DMS79 treated with DMSO at 0.1 percent for 48 hours (cell line): ENCODE measurements around the gene FIS1.
"Not testable (repeated sequence)": the region's sequence is repeated elsewhere in the genome, so short reads cannot be mapped to it uniquely, and the experiment has no call there.

Source experiments
- DNase-seq: peaks from one replicate; lab custom pipeline; 2025; lab: John Stamatoyannopoulos, UW

The FIS1 gene

GRCh38 chr7:101244375-101245146 lies at the start of gene FIS1:
Gene FIS1 (minus strand): TSS chr7:101245081. CDS start chr7:101245004, 77 bp downstream.
- peak; percentile 93 for DNase-seq

GRCh38 chr7:101294039-101294831 lies 49.4 kb upstream of the FIS1 start:
- DNase-seq: no peak

- DNase-seq: not testable (repeated sequence)
These were observed 48.5 kb upstream of the FIS1 start for GRCh38 chr7:101293069-101294021.

GRCh38 chr7:101292566-101292965 lies 47.7 kb upstream of the FIS1 start:
- DNase-seq: not testable (repeated sequence)

- DNase-seq: peak; percentile 36
These were observed 45.5 kb upstream of the FIS1 start for GRCh38 chr7:101290186-101291037.

GRCh38 chr7:101289687-101290086 lies 44.8 kb upstream of the FIS1 start:
- not testable (repeated sequence) for DNase-seq

- no peak for DNase-seq
These were observed 43.6 kb upstream of the FIS1 start for GRCh38 chr7:101288439-101288838.

GRCh38 chr7:101287032-101287431 lies 42.2 kb upstream of the FIS1 start:
- DNase-seq: no peak

GRCh38 chr7:101285880-101286279 lies 41.0 kb upstream of the FIS1 start:
- DNase-seq: not testable (repeated sequence)

GRCh38 chr7:101285171-101285570 lies 40.3 kb upstream of the FIS1 start:
- DNase-seq: no peak

- not testable (repeated sequence) for DNase-seq
These were observed 36.0 kb upstream of the FIS1 start for GRCh38 chr7:101280912-101281311.

GRCh38 chr7:101278461-101279292 lies 33.8 kb upstream of the FIS1 start:
- DNase-seq: no peak

GRCh38 chr7:101277155-101277554 lies 32.3 kb upstream of the FIS1 start:
- DNase-seq: no peak

- DNase-seq: no peak
These were observed 28.3 kb upstream of the FIS1 start for GRCh38 chr7:101273206-101273605.

GRCh38 chr7:101271021-101271420 lies 26.1 kb upstream of the FIS1 start:
- DNase-seq: no peak

- DNase-seq: no peak
These were observed 24.8 kb upstream of the FIS1 start for GRCh38 chr7:101269664-101270063.

GRCh38 chr7:101265622-101266516 lies 21.0 kb upstream of the FIS1 start:
- DNase-seq: no peak

- not testable (repeated sequence) for DNase-seq
These were observed 19.3 kb upstream of the FIS1 start for GRCh38 chr7:101264102-101264706.
